Type B pancreatic cell (in vitro differentiated cells): Measurements from ENCODE around the gene TULP1. TPM values are rescaled to one million over a fixed set of nuclear protein-coding genes. Genes with fewer than 3 reads are reported as not detected.

ENCODE experiments used
- DNase-seq: peaks from one replicate; pipeline ENCODE4 v3.0.0; 2021; ENCODE audit warnings: mixed read lengths; ENCODE audit not compliant: unreplicated experiment; ENCODE audit errors: extremely low spot score
- H3K27ac Mint-ChIP-seq: 2 replicates; pipeline ENCODE4 v1.8.0; 2021; ENCODE audit warnings: mild to moderate bottlenecking, mixed read lengths
- H3K27me3 Mint-ChIP-seq: 2 replicates; pipeline ENCODE4 v1.8.0; 2021; ENCODE audit warnings: mixed read lengths
- H3K36me3 Mint-ChIP-seq: 2 replicates; pipeline ENCODE4 v1.8.0; 2021; ENCODE audit warnings: mixed read lengths
- H3K4me1 Mint-ChIP-seq: one replicate; pipeline ENCODE4 v1.8.0; 2021; ENCODE audit warnings: mixed read lengths; ENCODE audit not compliant: unreplicated experiment
- H3K4me3 Mint-ChIP-seq: 2 replicates; pipeline ENCODE4 v1.8.0; 2021; ENCODE audit warnings: mild to moderate bottlenecking, mixed read lengths
- H3K9me3 Mint-ChIP-seq: 2 replicates; pipeline ENCODE4 v1.8.0; 2021; ENCODE audit warnings: mixed read lengths
- CTCF ChIP-seq: fragments of 200-600 bp; sonication (generic); conservative IDR thresholded peaks from 2 replicates; pipeline ENCODE4 v1.5.0; 2021; ENCODE audit warnings: antibody characterized with exemption, mild to moderate bottlenecking
- total RNA-seq: library from RNA; stranded (reverse); gene quantifications from 2 replicates; pipeline ENCODE4 v1.2.1, GENCODE V29; 2021; ENCODE audit warnings: low replicate concordance

Gene TULP1
- total RNA-seq, 1 donor from 2014 or later = not detected

- Mint-ChIP-seq H3K4me3 (no peak overlapping the region), H3K36me3 (no peaks in the 10 kb centered on the region)
- DNase-seq = no peak
These were observed 690 bp downstream of the TULP1 start for GRCh38 chr6:35512006-35512405.

GRCh38 chr6:35511562-35511941, 1.1 kb downstream of the TULP1 start:
- Mint-ChIP-seq H3K27me3 (peaks cover 3% of the 10 kb centered on the region), H3K36me3 (no peaks in the 10 kb centered on the region), H3K9me3 (no peaks in the 10 kb centered on the region), H3K4me3 (no peak overlapping the region), H3K4me1 (peaks cover 4% of the 10 kb centered on the region), H3K27ac (no peak overlapping the region)
- DNase-seq = no peak
- no peak for TF ChIP-seq CTCF

More at GRCh38 chr6:35512006-35512405, 690 bp downstream of the TULP1 start:
- H3K27ac Mint-ChIP-seq = no peak overlapping the region
- H3K4me1 Mint-ChIP-seq = peaks cover 4% of the 10 kb centered on the region
- no peak for TF ChIP-seq CTCF
- H3K9me3 Mint-ChIP-seq = no peaks in the 10 kb centered on the region
- peaks cover under 1% of the 10 kb centered on the region for H3K27me3 Mint-ChIP-seq

GRCh38 chr6:35510916-35511561, 1.7 kb downstream of the TULP1 start:
- Mint-ChIP-seq H3K36me3 (no peaks in the 10 kb centered on the region), H3K9me3 (no peaks in the 10 kb centered on the region), H3K4me1 (peaks cover 8% of the 10 kb centered on the region), H3K27me3 (peaks cover 6% of the 10 kb centered on the region), H3K27ac (no peak overlapping the region), H3K4me3 (no peak overlapping the region)
- no peak for TF ChIP-seq CTCF
- no peak for DNase-seq

GRCh38 chr6:35508542-35508941, 4.2 kb downstream of the TULP1 start:
- no peak for TF ChIP-seq CTCF
- H3K4me3 Mint-ChIP-seq = no peak overlapping the region
- no peaks in the 10 kb centered on the region for H3K36me3 Mint-ChIP-seq
- peaks cover 11% of the 10 kb centered on the region for H3K4me1 Mint-ChIP-seq
- DNase-seq = no peak
- H3K9me3 Mint-ChIP-seq = no peaks in the 10 kb centered on the region
- H3K27me3 Mint-ChIP-seq = peaks cover 6% of the 10 kb centered on the region
- H3K27ac Mint-ChIP-seq = no peak overlapping the region

- peaks cover 6% of the 10 kb centered on the region for H3K27me3 Mint-ChIP-seq
- H3K4me1 Mint-ChIP-seq = peaks cover 11% of the 10 kb centered on the region
- no peaks in the 10 kb centered on the region for H3K36me3 Mint-ChIP-seq
- no peak overlapping the region for H3K4me3 Mint-ChIP-seq
- no peak for DNase-seq
- H3K9me3 Mint-ChIP-seq = no peaks in the 10 kb centered on the region
- no peak overlapping the region for H3K27ac Mint-ChIP-seq
- no peak for TF ChIP-seq CTCF
These were observed 4.7 kb downstream of the TULP1 start for GRCh38 chr6:35508027-35508426.
